Loucy (cell line): ENCODE results near the gene RILP.

ENCODE experiments used
- H2AFZ ChIP-seq: fragments of 200-600 bp; sonication (generic); 2 replicates; pipeline ENCODE4 v1.6.0; 2016; ENCODE audit warnings: antibody characterized with exemption, mild to moderate bottlenecking, low read length, moderate library complexity
- H3F3A ChIP-seq: fragments of 200-600 bp; 2 replicates; pipeline ENCODE4 v1.6.0; 2016; ENCODE audit warnings: antibody characterized with exemption, low read depth, mild to moderate bottlenecking
- H3K27me3 ChIP-seq: fragments of 200-600 bp; sonication (generic); 2 replicates; pipeline ENCODE4 v1.6.1; 2014; ENCODE audit warnings: low read length, mild to moderate bottlenecking; ENCODE audit not compliant: insufficient read depth, poor library complexity, severe bottlenecking
- H3K36me3 ChIP-seq: fragments of 200-600 bp; sonication (generic); 2 replicates; pipeline ENCODE4 v1.6.1; 2016; ENCODE audit warnings: low read length; ENCODE audit not compliant: insufficient read depth
- H3K4me1 ChIP-seq: fragments of 200-600 bp; sonication (generic); 2 replicates; pipeline ENCODE4 v1.5.1; 2014; ENCODE audit warnings: low read length, mild to moderate bottlenecking; ENCODE audit not compliant: insufficient read depth, poor library complexity, severe bottlenecking
- H3K4me2 ChIP-seq: fragments of 200-600 bp; sonication (generic); 2 replicates; pipeline ENCODE4 v1.6.0; 2014; ENCODE audit warnings: antibody characterized with exemption, low read length, low read depth, mild to moderate bottlenecking; ENCODE audit not compliant: poor library complexity, severe bottlenecking
- H3K4me3 ChIP-seq: fragments of 200-600 bp; sonication (generic); 2 replicates; pipeline ENCODE4 v1.5.1; 2014; ENCODE audit warnings: low read length, mild to moderate bottlenecking, mixed read lengths; ENCODE audit not compliant: poor library complexity, severe bottlenecking
- H3K79me2 ChIP-seq: fragments of 200-600 bp; sonication (generic); 2 replicates; pipeline ENCODE4 v1.6.1; 2014; ENCODE audit warnings: low read length; ENCODE audit not compliant: insufficient read depth
- H3K9ac ChIP-seq: fragments of 200-600 bp; sonication (generic); 2 replicates; pipeline ENCODE4 v1.6.0; 2014; ENCODE audit warnings: mild to moderate bottlenecking, low read depth, low read length, moderate library complexity; ENCODE audit not compliant: poor library complexity, severe bottlenecking
- H3K9me2 ChIP-seq: fragments of 200-600 bp; sonication (generic); replicated peaks from 2 replicates; pipeline ENCODE4 v1.6.1; 2016; ENCODE audit warnings: low read depth, low read length, mixed read lengths
- H3K9me3 ChIP-seq: fragments of 200-600 bp; sonication (generic); 2 replicates; pipeline ENCODE4 v1.6.1; 2014; ENCODE audit warnings: mild to moderate bottlenecking, antibody characterized with exemption, low read length, low read depth; ENCODE audit not compliant: insufficient read depth
- H4K20me1 ChIP-seq: fragments of 200-600 bp; sonication (generic); 2 replicates; pipeline ENCODE4 v1.6.0; 2014; ENCODE audit warnings: antibody characterized with exemption, low read length, mild to moderate bottlenecking; ENCODE audit not compliant: insufficient read depth, poor library complexity, severe bottlenecking
- CTCF ChIP-seq: fragments of 200-600 bp; sonication (generic); conservative IDR thresholded peaks from 2 replicates; pipeline ENCODE4 v1.5.1; 2014; ENCODE audit warnings: mild to moderate bottlenecking, antibody characterized with exemption, low read length
- EZH2phosphoT487 ChIP-seq: fragments of 200-600 bp; IDR thresholded peaks from 2 replicates; pipeline ENCODE4 v1.6.1; 2018; ENCODE audit warnings: antibody characterized with exemption, mild to moderate bottlenecking, moderate library complexity, borderline replicate concordance

RILP gene

GRCh38 chr17:1641065-1641403 is 8.6 kb downstream of the RILP start:
- Histone ChIP-seq H2AFZ (no peak overlapping the region), H3K4me3 (no peak overlapping the region), H3K27me3 (no peaks in the 10 kb centered on the region), H3K9me2 (no peaks in the 10 kb centered on the region), H3K36me3 (no peaks in the 10 kb centered on the region), H3K4me2 (no peak overlapping the region), H3K79me2 (peaks cover 21% of the 10 kb centered on the region), H3K4me1 (peaks cover 21% of the 10 kb centered on the region), H4K20me1 (peaks cover 8% of the 10 kb centered on the region), H3K9ac (no peak overlapping the region), H3F3A (no peaks in the 10 kb centered on the region), H3K9me3 (no peaks in the 10 kb centered on the region)
- TF ChIP-seq CTCF, result no peak
- TF ChIP-seq EZH2phosphoT487, result no peak

DNA sequence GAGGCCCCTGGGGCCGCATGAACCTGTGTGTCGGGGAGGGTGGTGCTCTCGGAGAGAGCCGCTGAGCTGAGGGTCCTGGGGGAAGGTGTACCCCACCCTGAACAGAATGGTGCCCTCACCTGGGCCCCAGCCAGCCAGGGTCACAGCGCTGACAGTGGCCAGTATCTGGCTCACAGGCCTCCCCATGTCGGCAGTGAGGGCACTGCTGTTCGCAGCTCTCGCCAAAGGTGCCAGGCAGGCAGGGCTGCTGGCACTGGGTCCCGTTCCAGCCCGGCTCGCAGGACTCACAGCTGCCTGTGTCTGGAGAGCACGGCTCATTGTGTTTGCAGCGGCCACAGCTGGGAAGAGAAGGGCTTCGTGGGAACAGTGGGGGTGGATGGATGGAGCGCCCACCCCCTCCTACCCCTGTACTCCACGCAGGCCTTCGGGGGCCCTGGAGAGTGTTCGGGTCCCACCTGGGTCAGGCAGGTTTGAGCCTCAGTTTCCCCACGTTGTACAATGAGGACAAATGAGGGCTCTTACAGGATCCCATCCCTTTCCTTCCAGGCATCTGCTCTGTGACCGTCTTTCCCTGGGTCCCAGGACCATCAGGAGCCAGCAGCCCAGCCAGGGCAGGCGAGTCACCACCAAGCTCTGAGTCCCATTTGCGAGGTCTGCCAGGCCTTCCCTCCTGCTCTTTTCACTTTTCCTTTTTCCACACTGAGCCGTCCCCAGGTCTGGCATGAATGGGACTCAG is 9.2 kb downstream of the RILP start:
- Histone ChIP-seq H3K4me1 (peaks cover 16% of the 10 kb centered on the region), H2AFZ (no peak overlapping the region), H4K20me1 (peaks cover 8% of the 10 kb centered on the region), H3K4me3 (no peak overlapping the region), H3K4me2 (no peak overlapping the region), H3K9ac (no peak overlapping the region), H3K9me2 (no peaks in the 10 kb centered on the region), H3F3A (no peaks in the 10 kb centered on the region), H3K79me2 (peaks cover 20% of the 10 kb centered on the region), H3K9me3 (no peaks in the 10 kb centered on the region), H3K27me3 (no peaks in the 10 kb centered on the region), H3K36me3 (no peaks in the 10 kb centered on the region)
- TF ChIP-seq EZH2phosphoT487 (no peak), CTCF (no peak)

DNA sequence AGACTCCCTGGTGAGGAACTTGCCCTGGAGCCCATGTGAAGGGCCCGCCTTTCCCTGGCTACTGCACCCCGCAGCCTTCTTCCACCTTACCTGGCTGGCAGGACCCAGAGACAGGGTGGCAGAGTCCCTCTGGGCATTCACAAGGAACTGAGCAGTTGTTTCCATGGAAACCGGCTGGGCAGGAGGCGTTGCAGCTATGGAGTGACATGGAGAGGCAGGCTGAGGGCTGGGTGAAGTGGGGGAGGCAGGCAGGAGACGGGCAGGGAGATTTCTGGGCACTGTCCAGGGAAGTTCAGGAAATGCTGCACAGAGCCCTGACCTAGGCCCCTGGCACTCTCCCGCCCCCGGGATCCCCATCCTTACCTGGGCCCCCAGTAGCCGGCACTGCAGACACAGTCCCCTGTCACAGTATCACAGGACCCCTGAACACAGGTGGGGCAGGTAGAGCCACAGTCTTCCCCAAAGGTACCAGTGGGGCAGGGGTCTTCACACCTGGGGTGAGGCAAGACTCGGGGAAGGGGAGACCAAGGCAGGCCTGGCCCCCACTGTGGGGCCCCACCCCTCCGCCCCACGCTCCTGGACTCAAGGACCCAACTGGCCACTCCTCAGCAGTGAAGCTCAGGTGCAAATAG is 10.0 kb downstream of the RILP start:
- no peak overlapping the region for H3K9ac ChIP-seq
- H3K79me2 ChIP-seq, result peaks cover 12% of the 10 kb centered on the region
- peaks cover 8% of the 10 kb centered on the region for H3K4me1 ChIP-seq
- no peak for TF ChIP-seq CTCF
- no peaks in the 10 kb centered on the region for H3K9me3 ChIP-seq
- no peak overlapping the region for H3K4me2 ChIP-seq
- H2AFZ ChIP-seq, result no peak overlapping the region
- no peaks in the 10 kb centered on the region for H3K27me3 ChIP-seq
- H4K20me1 ChIP-seq, result peaks cover 8% of the 10 kb centered on the region
- no peaks in the 10 kb centered on the region for H3K9me2 ChIP-seq
- H3F3A ChIP-seq, result no peaks in the 10 kb centered on the region
- no peak overlapping the region for H3K4me3 ChIP-seq
- H3K36me3 ChIP-seq, result no peaks in the 10 kb centered on the region
